Keratinocyte (primary cell): Measurements from ENCODE around the gene TSPAN18. TPM values are rescaled to one million over a fixed set of nuclear protein-coding genes. Genes with fewer than 3 reads are reported as not detected.
A peak's percentile ranks its signal among the peaks of the same experiment; 100 is the strongest.

Source experiments
- DNase-seq: peaks from one replicate; pipeline ENCODE4 v3.0.0-alpha.2; 2011; ENCODE audit warnings: low read depth, missing footprints, low spot score
- FAIRE-seq: peaks from 2 replicates; lab custom pipeline; 2011; peaks lifted over from hg19 to GRCh38; lab: Jason Lieb, UNC
- H2AFZ ChIP-seq: 2 replicates; pipeline ENCODE4 v1.6.0; 2012; ENCODE audit warnings: low read length, control low read depth, inconsistent platforms; ENCODE audit not compliant: control insufficient read depth
- H3K27ac ChIP-seq: 2 replicates; pipeline ENCODE4 v1.5.1; 2011; ENCODE audit warnings: low read length; ENCODE audit not compliant: control insufficient read depth, insufficient read depth
- H3K27me3 ChIP-seq: 3 replicates; pipeline ENCODE4 v1.6.0; 2011; ENCODE audit warnings: low read length; ENCODE audit not compliant: control insufficient read depth, insufficient read depth; ENCODE audit errors: extremely low read depth
- H3K36me3 ChIP-seq, 2 experiments: 2 replicates in 1 of 2; 3 replicates in 1 of 2; pipeline ENCODE4 v1.5.1; 2011; ENCODE audit warnings: low read length in 2 of 2, mild to moderate bottlenecking in 1 of 2; ENCODE audit not compliant: control insufficient read depth in 2 of 2, insufficient read depth in 2 of 2; ENCODE audit errors: extremely low read depth in 1 of 2
- H3K4me1 ChIP-seq: 3 replicates; pipeline ENCODE4 v1.5.1; 2011; ENCODE audit warnings: low read length; ENCODE audit not compliant: control insufficient read depth, insufficient read depth; ENCODE audit errors: extremely low read depth
- H3K4me2 ChIP-seq: 3 replicates; pipeline ENCODE4 v1.6.0; 2011; ENCODE audit warnings: low read depth, low read length; ENCODE audit not compliant: control insufficient read depth, insufficient read depth; ENCODE audit errors: extremely low read depth
- H3K4me3 ChIP-seq, 3 experiments: fragments of 200-600 bp in 1 of 3; sonication (generic) in 1 of 3; 2 replicates in 2 of 3; 3 replicates in 1 of 3; pipeline ENCODE4 v1.5.1; 2011 to 2016; ENCODE audit warnings: low read length in 3 of 3, mild to moderate bottlenecking in 3 of 3, control low read depth in 2 of 3, inconsistent platforms in 1 of 3, low read depth in 1 of 3, mixed read lengths in 1 of 3, mixed run types in 1 of 3, moderate library complexity in 1 of 3; ENCODE audit not compliant: control insufficient read depth in 2 of 3, insufficient read depth in 2 of 3; ENCODE audit errors: extremely low read depth in 1 of 3
- H3K79me2 ChIP-seq: 2 replicates; pipeline ENCODE4 v1.6.0; 2012; ENCODE audit warnings: low read length; ENCODE audit not compliant: control insufficient read depth, insufficient read depth
- H3K9ac ChIP-seq: 3 replicates; pipeline ENCODE4 v1.6.0; 2011; ENCODE audit warnings: low read length; ENCODE audit not compliant: control insufficient read depth, insufficient read depth; ENCODE audit errors: extremely low read depth
- H3K9me1 ChIP-seq: 3 replicates; pipeline ENCODE4 v1.6.0; 2011; ENCODE audit warnings: low read length; ENCODE audit not compliant: control insufficient read depth, insufficient read depth; ENCODE audit errors: extremely low read depth
- H3K9me3 ChIP-seq: 2 replicates; pipeline ENCODE4 v1.5.1; 2012; ENCODE audit warnings: low read depth, low read length; ENCODE audit not compliant: control insufficient read depth
- H4K20me1 ChIP-seq: 3 replicates; pipeline ENCODE4 v1.6.0; 2011; ENCODE audit warnings: low read length; ENCODE audit not compliant: control insufficient read depth, insufficient read depth; ENCODE audit errors: extremely low read depth
- CTCF ChIP-seq, 3 experiments: IDR thresholded peaks in 1 of 3; conservative IDR thresholded peaks in 1 of 3; optimal IDR thresholded peaks in 1 of 3; 2 replicates in 2 of 3; 3 replicates in 1 of 3; pipeline versions ENCODE3 to v1.5.1; 2011; ENCODE audit warnings: low read length in 3 of 3, mild to moderate bottlenecking in 3 of 3, moderate library complexity in 2 of 3, control low read depth in 1 of 3, inconsistent platforms in 1 of 3; ENCODE audit not compliant: insufficient read depth in 2 of 3; ENCODE audit errors: extremely low read depth in 1 of 3
- EZH2 ChIP-seq: IDR thresholded peaks from one replicate; pipeline ENCODE4 v1.6.1; 2012; ENCODE audit warnings: inconsistent platforms, mild to moderate bottlenecking, low read length, moderate library complexity
- dilution Hi-C: fragments of 300-500 bp; cut with MboI; formaldehyde crosslinking; loops from one replicate; pipeline ENCODE4 v1.7.0; 2020; ENCODE audit warnings: low sequenced_read_pairs; ENCODE audit not compliant: extremely low pct_ligation_motif_present
- polyA plus RNA-seq, 5 experiments: library from polyadenylated mRNA; depleted of rRNA in 3 of 5; stranded (reverse) in 3 of 5; stranded (forward) in 1 of 5; unstranded in 1 of 5; fragments of >200 nt; gene quantifications; 1 replicate in 1 of 5; 2 replicates in 3 of 5; 3 replicates in 1 of 5; pipeline versions ENCODE4 v1.2.1 to v1.2.3, GENCODE V29; 2011 to 2012; ENCODE audit warnings: missing spikeins in 2 of 5, low read depth in 1 of 5, low replicate concordance in 1 of 5

Gene TSPAN18
- polyA plus RNA-seq, 1 donor (not counting 4 experiments of a cell fraction or from before 2014, with no cell fraction given), result not detected

DNA sequence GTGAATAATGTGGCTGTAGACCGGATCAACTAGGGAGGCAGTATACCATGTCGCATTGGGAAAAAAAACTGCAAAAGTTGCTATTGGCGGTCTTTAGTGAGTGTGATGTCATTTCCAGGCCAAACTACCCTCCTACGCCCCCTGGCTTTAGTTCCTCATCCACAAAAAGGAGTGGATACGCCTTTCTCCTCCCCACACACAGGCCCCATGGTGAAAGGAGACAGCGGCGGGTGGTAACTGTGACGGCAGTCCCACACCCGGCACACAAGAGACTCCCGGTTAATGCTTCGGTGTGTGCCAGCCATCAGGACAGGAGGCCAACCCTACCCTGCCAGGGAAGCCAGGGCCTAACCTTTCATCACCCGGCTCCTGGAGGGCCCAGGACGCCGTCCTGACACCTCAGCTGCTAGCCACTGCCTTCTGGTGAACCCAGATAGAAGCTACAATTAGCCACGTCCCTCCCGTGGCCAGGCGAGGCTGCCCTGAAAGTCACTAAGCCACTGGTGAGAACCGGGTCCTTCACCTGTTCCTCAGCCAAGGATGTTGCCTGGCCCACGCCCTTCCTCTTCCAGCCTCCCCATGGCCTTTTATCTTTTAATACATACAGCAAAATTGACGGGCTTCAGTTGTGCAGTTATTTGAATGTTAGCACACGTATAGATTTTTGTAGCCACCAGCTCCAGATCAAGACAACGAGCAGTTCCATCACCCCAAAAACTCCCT is 213.1 kb downstream of the TSPAN18 start:
- H3K36me3 ChIP-seq, result peaks cover 3 to 5% of the 10 kb centered on the region in 2 experiments
- TF ChIP-seq CTCF (optimal IDR thresholded peaks at IDR 0.05 in 1 of 3, IDR thresholded peaks at IDR 0.05 in 1 of 3, conservative IDR thresholded peaks at IDR 0.05 in 1 of 3; ENCODE audit: extremely low read depth in 1 of 3, insufficient read depth in 2 of 3, low read length in 3 of 3) (peak in 1 of 3 experiments; percentile 11), EZH2 (no peak)
- no peak for DNase-seq
- no peaks in the 10 kb centered on the region for H3K9me1 ChIP-seq
- no peak for FAIRE-seq
- H3K4me2 ChIP-seq, result no peak overlapping the region
- H3K27me3 ChIP-seq, result no peaks in the 10 kb centered on the region
- H3K4me3 ChIP-seq, result no peak overlapping the region
- H3K9me3 ChIP-seq, result no peaks in the 10 kb centered on the region
- dilution Hi-C loops, result loop anchor here (25.0 kb wide), 1 partner anchor 397 kb away; no protein-coding TSS in a partner anchor
- H3K27ac ChIP-seq, result no peak overlapping the region
- no peak overlapping the region for H2AFZ ChIP-seq
- H4K20me1 ChIP-seq, result peaks cover 19% of the 10 kb centered on the region
- H3K4me1 ChIP-seq, result peaks cover 10% of the 10 kb centered on the region
- H3K9ac ChIP-seq, result no peak overlapping the region
- H3K79me2 ChIP-seq, result peaks cover 11% of the 10 kb centered on the region

GRCh38 chr11:44940404-44940803 is 213.6 kb downstream of the TSPAN18 start:
- Histone ChIP-seq H3K9me3 (no peaks in the 10 kb centered on the region), H3K4me2 (no peak overlapping the region), H3K4me1 (peaks cover 16% of the 10 kb centered on the region), H3K9me1 (no peaks in the 10 kb centered on the region), H2AFZ (no peak overlapping the region), H4K20me1 (peaks cover 19% of the 10 kb centered on the region), H3K27ac (no peak overlapping the region), H3K27me3 (no peaks in the 10 kb centered on the region), H3K36me3 (peaks cover 3 to 6% of the 10 kb centered on the region in 2 experiments), H3K4me3 (no peak overlapping the region), H3K79me2 (peaks cover 11% of the 10 kb centered on the region), H3K9ac (no peak overlapping the region)
- TF ChIP-seq CTCF (optimal IDR thresholded peaks at IDR 0.05 in 1 of 3, IDR thresholded peaks at IDR 0.05 in 1 of 3, conservative IDR thresholded peaks at IDR 0.05 in 1 of 3; ENCODE audit: extremely low read depth in 1 of 3, insufficient read depth in 2 of 3, low read length in 3 of 3) (no peak), EZH2 (no peak)
- FAIRE-seq (no peak), DNase-seq (no peak)
- dilution Hi-C loops, result loop anchor here (25.0 kb wide), 1 partner anchor 397 kb away; no protein-coding TSS in a partner anchor
